T follicular helper cell (primary cell): ENCODE results near the gene CAMTA1.

Source experiments
- DNase-seq: peaks from one replicate; pipeline ENCODE4 v3.0.0-alpha.2; 2020; ENCODE audit warnings: low read depth

Gene CAMTA1

DNA sequence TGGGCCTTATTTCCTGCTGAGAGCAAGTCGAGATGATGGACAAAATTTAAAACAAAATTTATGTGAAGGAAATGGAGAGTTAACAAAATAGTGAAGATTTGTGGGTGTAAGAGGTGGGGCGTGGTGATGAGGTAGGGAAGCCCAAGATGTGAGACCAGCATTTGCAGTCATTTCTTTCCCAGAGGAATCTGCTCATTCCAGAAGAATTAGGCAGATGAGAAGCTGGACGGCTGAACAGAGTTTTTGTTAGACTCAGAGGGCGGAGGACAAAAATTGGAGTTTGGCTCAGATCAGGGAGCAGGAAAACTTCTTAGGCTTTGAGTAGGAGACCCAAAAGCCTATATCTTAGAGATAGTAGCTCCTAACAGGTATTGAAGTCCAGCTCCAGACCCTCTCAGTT lies 65.3 kb downstream of the CAMTA1 start:
- DNase-seq, result no peak

- no peak for DNase-seq
These were observed 67.1 kb downstream of the CAMTA1 start for GRCh38 chr1:6852136-6852890.

DNA sequence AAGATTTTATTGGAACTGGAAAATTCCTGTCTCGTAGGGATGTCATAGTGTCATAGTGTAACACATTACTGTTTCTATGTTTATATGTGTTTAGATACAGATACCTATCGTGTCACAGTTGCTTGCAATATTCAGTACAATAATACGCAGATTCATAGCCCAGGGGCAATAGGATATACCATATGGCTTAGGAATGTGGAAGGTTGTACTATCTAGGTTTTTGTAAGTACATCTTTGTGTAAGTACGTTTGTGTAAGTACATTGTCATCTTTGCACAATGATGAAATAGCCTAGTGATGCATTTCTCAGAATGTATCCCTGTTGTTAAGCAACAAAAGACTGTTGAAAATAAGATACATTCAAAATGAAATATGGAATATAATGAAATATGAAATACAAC lies 68.9 kb downstream of the CAMTA1 start:
- no peak for DNase-seq

- no peak for DNase-seq
These were observed 72.6 kb downstream of the CAMTA1 start for GRCh38 chr1:6857831-6858230.

GRCh38 chr1:6858596-6858995 lies 73.3 kb downstream of the CAMTA1 start:
- DNase-seq, result no peak

GRCh38 chr1:6859415-6860343 lies 74.4 kb downstream of the CAMTA1 start:
- DNase-seq, result no peak

GRCh38 chr1:6860401-6860800 lies 75.1 kb downstream of the CAMTA1 start:
- DNase-seq, result no peak

DNA sequence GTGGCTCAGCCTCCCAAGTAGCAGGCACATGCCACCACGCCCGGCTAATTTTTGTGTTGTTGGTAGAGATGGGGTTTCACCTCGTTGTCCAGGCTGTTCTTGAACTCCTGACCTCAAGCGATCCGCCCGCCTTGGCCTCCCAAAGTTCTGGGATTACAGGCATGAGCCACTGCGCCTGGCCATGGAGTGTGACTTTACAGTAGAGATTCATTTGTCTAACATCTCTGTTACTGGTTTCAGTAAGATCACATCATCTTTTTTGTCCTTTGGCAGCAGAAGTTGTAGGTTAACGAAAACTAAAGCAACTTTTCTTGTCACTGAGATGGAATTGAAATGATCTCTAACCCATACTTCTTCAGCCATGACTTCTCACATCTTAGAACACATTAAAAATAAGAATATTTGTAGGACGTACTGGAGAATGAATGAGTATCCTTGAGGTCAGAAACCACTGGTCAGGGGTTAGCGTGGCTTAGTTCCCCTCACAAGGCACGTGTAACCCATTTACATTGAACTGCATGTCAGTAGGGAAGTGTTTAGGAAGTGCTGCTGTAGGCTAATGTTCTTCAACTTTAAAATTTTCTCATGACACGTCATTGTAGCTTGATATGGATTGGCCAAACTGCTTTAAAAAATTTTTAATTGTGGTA lies 75.9 kb downstream of the CAMTA1 start:
- DNase-seq, result no peak

DNA sequence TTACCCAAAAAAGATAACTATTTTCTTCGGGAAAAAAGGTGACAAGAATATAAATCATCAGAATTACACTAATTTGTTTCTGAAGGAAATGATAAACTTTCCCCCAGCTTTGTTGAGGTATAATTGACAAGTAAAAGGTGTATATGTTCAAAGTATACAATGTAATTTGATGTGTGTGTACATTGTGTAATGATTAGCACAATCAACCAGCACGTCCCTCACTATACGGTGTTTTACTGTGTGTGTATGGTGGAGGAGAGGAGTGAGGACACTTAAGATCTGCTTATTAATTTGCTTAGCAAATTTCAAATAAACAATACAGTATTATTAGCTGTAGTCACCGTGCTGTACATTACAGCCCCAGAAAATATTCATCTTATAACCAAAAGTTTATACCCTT lies 77.7 kb downstream of the CAMTA1 start:
- no peak for DNase-seq

GRCh38 chr1:6864166-6864565 lies 78.9 kb downstream of the CAMTA1 start:
- no peak for DNase-seq

- no peak for DNase-seq
These were observed 81.6 kb downstream of the CAMTA1 start for GRCh38 chr1:6866825-6867224.

- DNase-seq, result no peak
These were observed 82.1 kb downstream of the CAMTA1 start for GRCh38 chr1:6867321-6867720.

DNA sequence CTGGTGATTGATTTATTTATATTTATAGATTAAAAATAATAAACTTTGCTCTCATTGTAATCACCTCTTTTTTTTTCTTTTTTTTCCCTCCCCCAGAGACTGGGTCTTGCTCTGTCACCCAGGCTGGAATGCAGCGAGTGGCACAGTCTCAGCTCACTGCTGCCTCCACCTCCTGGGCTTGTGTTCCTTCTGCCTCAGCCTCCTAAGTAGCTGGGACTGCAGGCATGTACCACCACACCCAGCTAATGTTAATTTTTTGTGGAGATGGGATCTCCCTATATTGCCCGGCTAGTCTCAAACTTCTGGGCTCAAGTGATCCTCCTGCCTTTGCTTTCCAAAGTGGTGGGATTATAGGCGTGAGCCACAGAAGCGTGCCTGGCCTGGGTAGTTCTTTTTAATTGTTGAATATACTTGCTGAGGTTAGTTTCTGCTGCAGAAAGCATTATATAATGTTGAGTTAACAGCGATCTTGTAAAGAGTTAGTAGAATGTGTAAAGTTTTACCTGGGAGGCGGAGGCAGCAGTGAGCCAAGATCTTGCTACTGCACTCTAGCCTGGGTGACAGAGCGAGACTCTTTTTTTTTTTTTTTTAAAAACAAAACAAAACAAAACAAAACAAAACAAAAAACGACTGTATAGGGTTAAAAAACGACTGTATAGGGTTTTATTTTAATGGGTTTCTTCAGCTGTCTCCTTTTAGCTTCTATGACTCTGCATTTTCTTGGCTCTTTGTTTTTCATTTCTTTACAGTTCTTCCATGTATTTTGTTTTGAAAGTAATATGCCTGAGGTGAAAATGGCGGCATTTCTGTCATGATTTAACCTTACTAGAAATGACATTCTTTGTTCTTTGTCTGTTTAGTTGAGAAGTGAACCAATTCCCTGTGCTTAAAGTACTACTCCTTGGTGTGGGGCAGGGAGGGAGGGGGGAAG lies 82.7 kb downstream of the CAMTA1 start:
- DNase-seq, result no peak

DNA sequence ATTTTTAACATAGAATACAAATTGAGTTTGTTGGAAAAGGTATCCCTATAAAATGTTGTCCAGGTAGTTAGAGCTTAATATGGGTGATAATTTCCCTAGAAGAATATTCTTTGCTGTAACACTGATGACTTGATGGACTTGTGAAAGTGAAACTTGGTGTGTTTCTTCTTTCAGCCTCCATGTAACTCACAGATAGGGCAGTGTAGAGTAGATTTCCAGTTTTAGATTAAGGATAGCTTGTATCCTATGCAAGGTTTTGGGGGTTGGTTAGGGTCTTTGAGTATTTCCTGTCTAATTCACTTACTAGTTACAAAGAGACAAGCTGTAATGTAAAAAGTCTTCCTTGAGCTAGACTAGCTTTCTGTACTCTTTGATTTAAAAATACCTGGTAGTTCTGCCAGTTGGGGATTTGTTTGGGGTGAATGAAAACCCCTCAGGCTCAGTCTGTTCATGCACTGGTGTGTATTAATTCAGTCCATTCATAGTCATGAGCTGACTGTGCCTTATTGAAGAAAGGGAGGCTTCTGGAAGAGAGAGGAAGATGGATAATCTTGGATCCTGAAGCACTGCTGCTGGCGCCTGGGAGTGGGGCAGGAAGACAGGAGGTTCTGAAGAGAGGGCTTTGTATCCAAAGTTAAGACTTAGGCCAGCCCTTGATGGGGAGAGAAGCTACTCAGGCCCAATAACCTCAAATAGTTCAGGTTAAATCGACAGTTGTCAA lies 83.6 kb downstream of the CAMTA1 start:
- no peak for DNase-seq

DNA sequence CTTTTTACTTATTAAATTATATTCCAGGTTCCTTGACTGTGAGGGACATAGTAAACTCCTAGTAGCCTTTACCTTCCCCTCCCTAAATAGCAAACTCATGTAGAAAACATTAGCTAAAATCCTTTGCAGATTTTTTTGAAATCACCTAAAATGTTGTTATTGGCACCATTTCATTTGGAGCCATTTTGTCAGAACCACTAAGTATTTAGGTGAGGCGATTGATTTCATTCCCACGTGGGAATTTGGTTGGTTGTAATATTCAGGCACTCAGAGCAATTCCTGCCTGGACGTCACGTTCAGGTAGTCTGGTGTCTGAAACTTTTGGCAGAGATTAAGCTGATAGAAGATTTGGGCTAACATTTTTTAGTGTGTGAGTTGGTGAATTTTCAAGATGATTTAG lies 84.3 kb downstream of the CAMTA1 start:
- no peak for DNase-seq

GRCh38 chr1:6870086-6870485 lies 84.8 kb downstream of the CAMTA1 start:
- no peak for DNase-seq

DNA sequence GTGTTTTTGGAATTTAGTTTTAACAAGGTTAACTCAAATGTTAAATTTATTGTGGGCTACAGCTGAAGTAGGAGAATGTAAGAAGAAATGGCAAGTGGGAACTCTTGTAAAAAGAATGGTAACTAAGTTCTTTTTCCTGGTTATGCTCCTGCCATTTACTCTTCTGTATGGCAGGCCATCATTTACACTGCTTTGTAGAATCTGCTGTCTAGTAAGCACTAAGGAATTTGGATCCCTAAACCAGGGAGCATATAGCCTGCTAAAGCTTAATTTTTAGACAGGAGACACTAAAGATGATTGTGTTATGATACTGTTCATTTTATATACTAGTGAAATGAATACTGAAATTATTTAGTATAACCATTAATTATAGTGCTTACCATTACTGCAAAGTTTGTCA lies 85.3 kb downstream of the CAMTA1 start:
- no peak for DNase-seq

GRCh38 chr1:6871300-6871972 lies 86.2 kb downstream of the CAMTA1 start:
- no peak for DNase-seq

DNA sequence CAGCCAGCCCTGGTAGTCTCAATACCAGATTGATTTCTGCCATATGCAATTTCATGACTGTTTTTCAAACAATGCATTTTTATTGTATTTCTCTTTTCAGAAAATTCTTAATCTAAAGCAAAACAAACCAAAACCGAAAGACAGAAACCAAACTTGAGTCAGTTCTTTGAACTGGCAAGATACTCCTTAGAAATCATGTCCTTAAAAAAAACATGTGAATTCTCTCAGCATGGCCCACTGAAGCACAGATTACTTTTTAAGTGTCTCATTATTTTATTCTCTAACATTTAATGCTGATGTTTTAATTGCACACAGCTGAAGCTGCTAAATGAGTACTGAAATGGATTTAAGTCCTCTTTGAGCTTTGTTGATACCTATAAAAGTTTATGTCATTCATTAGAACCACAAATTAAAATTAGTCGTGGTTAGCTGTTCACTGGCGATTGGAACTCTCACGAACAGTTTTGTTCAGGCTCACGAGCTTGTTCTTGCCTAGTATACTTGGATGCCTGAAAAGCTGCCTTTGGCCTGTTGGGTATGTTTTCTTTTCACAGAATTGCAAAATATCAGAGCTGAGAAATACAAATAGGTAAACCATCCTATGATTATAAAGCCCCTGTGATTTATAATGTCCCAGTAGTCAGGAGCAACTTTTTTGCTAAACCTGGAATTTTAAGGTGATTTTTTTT lies 87.5 kb downstream of the CAMTA1 start:
- DNase-seq, result no peak
